ENCODE measurements around the gene HSPB2.
A peak's percentile ranks its signal among the peaks of the same experiment; 100 is the strongest.

The HSPB2 gene

GRCh38 chr11:111934306-111934705 lies 21.8 kb downstream of the HSPB2 start:
- no peak overlapping the region for H3K4me2 ChIP-seq (ENCODE audit: low read depth, low read length, poor library complexity, severe bottlenecking)
- no peak overlapping the region for H3K9ac ChIP-seq (ENCODE audit: low read depth, low read length, poor library complexity, severe bottlenecking)
- no peaks in the 10 kb centered on the region for H3K27me3 ChIP-seq (ENCODE audit: insufficient read depth, low read length, poor library complexity, severe bottlenecking)
- TF ChIP-seq CTCF (conservative IDR thresholded peaks at IDR 0.05; ENCODE audit: low read length), result no peak
- no peak for TF ChIP-seq EZH2phosphoT487 (IDR thresholded peaks at IDR 0.05; ENCODE audit: borderline replicate concordance)
- H3K9me2 ChIP-seq (replicated peaks; ENCODE audit: low read depth, low read length), result no peaks in the 10 kb centered on the region
- no peaks in the 10 kb centered on the region; the same call in 1 of the 2 replicates for H3K79me2 ChIP-seq (ENCODE audit: insufficient read depth, low read length)
- H3K4me1 ChIP-seq (ENCODE audit: insufficient read depth, low read length, poor library complexity, severe bottlenecking), result peaks cover 24% of the 10 kb centered on the region
- H2AFZ ChIP-seq (ENCODE audit: low read length), result peak overlapping the region; percentile 48; the same call in 1 of the 2 replicates
- no peaks in the 10 kb centered on the region for H3K9me3 ChIP-seq (ENCODE audit: insufficient read depth, low read depth, low read length)
- H4K20me1 ChIP-seq (ENCODE audit: insufficient read depth, low read length, poor library complexity, severe bottlenecking), result no peaks in the 10 kb centered on the region
- no peaks in the 10 kb centered on the region for H3K36me3 ChIP-seq (ENCODE audit: insufficient read depth, low read length)
- H3K4me3 ChIP-seq (ENCODE audit: low read length, poor library complexity, severe bottlenecking), result no peak overlapping the region
- peaks cover 4% of the 10 kb centered on the region; the same call in 1 of the 2 replicates for H3F3A ChIP-seq (ENCODE audit: low read depth)

GRCh38 chr11:111935317-111936039 lies 22.9 kb downstream of the HSPB2 start:
- no peaks in the 10 kb centered on the region for H3F3A ChIP-seq (ENCODE audit: low read depth)

GRCh38 chr11:111936040-111936540 lies 23.6 kb downstream of the HSPB2 start:
- H3K27me3 ChIP-seq (ENCODE audit: insufficient read depth, low read length, poor library complexity, severe bottlenecking), result no peaks in the 10 kb centered on the region
- peak overlapping the region; percentile 76 for H2AFZ ChIP-seq (ENCODE audit: low read length)
- peak overlapping the region; percentile 69 for H3K4me3 ChIP-seq (ENCODE audit: low read length, poor library complexity, severe bottlenecking)
- H3K9me3 ChIP-seq (ENCODE audit: insufficient read depth, low read depth, low read length), result no peaks in the 10 kb centered on the region
- no peaks in the 10 kb centered on the region for H4K20me1 ChIP-seq (ENCODE audit: insufficient read depth, low read length, poor library complexity, severe bottlenecking)
- peak overlapping the region; percentile 65 for H3K9ac ChIP-seq (ENCODE audit: low read depth, low read length, poor library complexity, severe bottlenecking)
- no peaks in the 10 kb centered on the region; the same call in 1 of the 2 replicates for H3K79me2 ChIP-seq (ENCODE audit: insufficient read depth, low read length)
- H3K4me2 ChIP-seq (ENCODE audit: low read depth, low read length, poor library complexity, severe bottlenecking), result peak overlapping the region; percentile 79
- peaks cover 36% of the 10 kb centered on the region for H3K4me1 ChIP-seq (ENCODE audit: insufficient read depth, low read length, poor library complexity, severe bottlenecking)
- H3K9me2 ChIP-seq (replicated peaks; ENCODE audit: low read depth, low read length), result no peaks in the 10 kb centered on the region
- no peaks in the 10 kb centered on the region for H3F3A ChIP-seq (ENCODE audit: low read depth)
- no peaks in the 10 kb centered on the region for H3K36me3 ChIP-seq (ENCODE audit: insufficient read depth, low read length)
- TF ChIP-seq EZH2phosphoT487 (IDR thresholded peaks at IDR 0.05; ENCODE audit: borderline replicate concordance) (no peak), CTCF (conservative IDR thresholded peaks at IDR 0.05; ENCODE audit: low read length) (no peak)

More at GRCh38 chr11:111935317-111936039, 22.9 kb downstream of the HSPB2 start:
- Histone ChIP-seq H3K4me2 (ENCODE audit: low read depth, low read length, poor library complexity, severe bottlenecking) (peak overlapping the region; percentile 79), H3K4me3 (ENCODE audit: low read length, poor library complexity, severe bottlenecking) (no peak overlapping the region), H3K9ac (ENCODE audit: low read depth, low read length, poor library complexity, severe bottlenecking) (peak overlapping the region; percentile 65), H3K4me1 (ENCODE audit: insufficient read depth, low read length, poor library complexity, severe bottlenecking) (peaks cover 32% of the 10 kb centered on the region), H3K27me3 (ENCODE audit: insufficient read depth, low read length, poor library complexity, severe bottlenecking) (no peaks in the 10 kb centered on the region), H3K9me3 (ENCODE audit: insufficient read depth, low read depth, low read length) (no peaks in the 10 kb centered on the region), H2AFZ (ENCODE audit: low read length) (peak overlapping the region; percentile 56), H3K79me2 (ENCODE audit: insufficient read depth, low read length) (no peaks in the 10 kb centered on the region; the same call in 1 of the 2 replicates), H4K20me1 (ENCODE audit: insufficient read depth, low read length, poor library complexity, severe bottlenecking) (no peaks in the 10 kb centered on the region), H3K9me2 (replicated peaks; ENCODE audit: low read depth, low read length) (no peaks in the 10 kb centered on the region), H3K36me3 (ENCODE audit: insufficient read depth, low read length) (no peaks in the 10 kb centered on the region)
- TF ChIP-seq EZH2phosphoT487 (IDR thresholded peaks at IDR 0.05; ENCODE audit: borderline replicate concordance) (no peak), CTCF (conservative IDR thresholded peaks at IDR 0.05; ENCODE audit: low read length) (no peak)

Data from Loucy (cell line).